GM12874 (cell line): Measurements from ENCODE around the gene TP53.

Experiments
- CTCF ChIP-seq: IDR thresholded peaks from 2 replicates; pipeline ENCODE4 v1.5.1; 2011; ENCODE audit warnings: low read depth, mild to moderate bottlenecking, control low read depth, low read length, moderate library complexity; ENCODE audit not compliant: insufficient read depth

Gene TP53

GRCh38 chr17:7650509-7651096, 36.7 kb downstream of the TP53 start, which contains the start of gene ATP1B2:
Gene ATP1B2, plus strand, starts transcription at chr17:7650926. Its CDS starts 593 bp downstream, at chr17:7651519.
- no peak for TF ChIP-seq CTCF

GRCh38 chr17:7647018-7647417, 40.3 kb downstream of the TP53 start:
- TF ChIP-seq CTCF = no peak

- TF ChIP-seq CTCF = no peak
Measured at GRCh38 chr17:7646457-7646856, 40.8 kb downstream of the TP53 start.

GRCh38 chr17:7644775-7645174, 42.5 kb downstream of the TP53 start:
- TF ChIP-seq CTCF = no peak

- TF ChIP-seq CTCF = no peak
Measured at GRCh38 chr17:7640783-7641182, 46.5 kb downstream of the TP53 start.

- TF ChIP-seq CTCF = no peak
Measured at GRCh38 chr17:7636163-7636562, 51.1 kb downstream of the TP53 start.

GRCh38 chr17:7634384-7634783, 52.9 kb downstream of the TP53 start:
- peak; percentile 32; the same call in 1 of the 2 replicates for TF ChIP-seq CTCF
